PC-9 (cell line): ENCODE data around the gene RAET1E. TPM values are rescaled to one million over a fixed set of nuclear protein-coding genes. Genes with fewer than 3 reads are reported as not detected.

Experiments used
- BruUV-seq: library from RNA; stranded (reverse); fragments of 400-500 nt; replicated peaks from 2 replicates; lab custom pipeline; 2021; lab: Mats Ljungman, UMichigan
- CTCF ChIA-PET: fragments of 300-600 bp; sonication (Branson Sonifier 250); formaldehyde crosslinking; loops from one replicate; lab custom pipeline; 2022; ENCODE audit warnings: antibody characterized with exemption; lab: Charles Lee
- POLR2A ChIA-PET: fragments of 300-600 bp; sonication (Branson Sonifier 250); formaldehyde crosslinking; loops from one replicate; lab custom pipeline; 2022; ENCODE audit warnings: antibody characterized with exemption; ENCODE audit not compliant: unreplicated experiment; lab: Charles Lee
- DNase-seq, 2 experiments: peaks; one replicate each; pipeline versions ENCODE4 v3.0.0 to v3.0.0-alpha.2; 2015 to 2022; ENCODE audit warnings: mixed read lengths in 1 of 2
- H2AFZ ChIP-seq: fragments of 200-600 bp; sonication (generic); 2 replicates; pipeline ENCODE4 v1.8.1; 2017; ENCODE audit warnings: antibody characterized with exemption
- H3F3A ChIP-seq: fragments of 200-600 bp; sonication (generic); 2 replicates; pipeline ENCODE4 v1.8.1; 2017; ENCODE audit warnings: antibody characterized with exemption, mild to moderate bottlenecking, low read depth; ENCODE audit not compliant: insufficient read depth
- H3K27ac ChIP-seq: fragments of 200-600 bp; sonication (generic); 2 replicates; pipeline ENCODE4 v1.6.1; 2016; ENCODE audit warnings: mixed run types
- H3K27me3 ChIP-seq: fragments of 200-600 bp; sonication (generic); 2 replicates; pipeline ENCODE4 v1.6.1; 2016; ENCODE audit warnings: low read depth, mixed run types; ENCODE audit not compliant: insufficient read depth
- H3K36me3 ChIP-seq: fragments of 200-600 bp; sonication (generic); 2 replicates; pipeline ENCODE4 v1.6.1; 2016; ENCODE audit warnings: low read depth, mixed run types
- H3K4me1 ChIP-seq: fragments of 200-600 bp; sonication (generic); replicated peaks from 2 replicates; pipeline ENCODE4 v1.6.1; 2016; ENCODE audit warnings: mixed run types; ENCODE audit not compliant: insufficient read depth
- H3K4me2 ChIP-seq: fragments of 200-600 bp; sonication (generic); 2 replicates; pipeline ENCODE4 v1.6.1; 2017; ENCODE audit warnings: mixed run types
- H3K4me3 ChIP-seq: fragments of 200-600 bp; sonication (generic); 2 replicates; pipeline ENCODE4 v1.6.1; 2016; ENCODE audit warnings: mixed run types
- H3K79me2 ChIP-seq: fragments of 200-600 bp; sonication (generic); 2 replicates; pipeline ENCODE4 v1.6.1; 2017; ENCODE audit warnings: low read depth, mixed run types
- H3K9me2 ChIP-seq: fragments of 200-600 bp; sonication (generic); 2 replicates; pipeline ENCODE4 v1.8.1; 2017; ENCODE audit warnings: mild to moderate bottlenecking; ENCODE audit not compliant: insufficient read depth
- H3K9me3 ChIP-seq: fragments of 200-600 bp; sonication (generic); 2 replicates; pipeline ENCODE4 v1.8.1; 2016; ENCODE audit warnings: low read depth; ENCODE audit not compliant: insufficient read depth
- H4K20me1 ChIP-seq: fragments of 200-600 bp; sonication (generic); 2 replicates; pipeline ENCODE4 v1.8.1; 2017; ENCODE audit not compliant: insufficient read depth
- CTCF ChIP-seq: fragments of 200-600 bp; sonication (generic); conservative IDR thresholded peaks from 2 replicates; pipeline ENCODE4 v1.6.1; 2017; ENCODE audit warnings: mixed run types, antibody characterized with exemption, mild to moderate bottlenecking, moderate library complexity
- EZH2 ChIP-seq: fragments of 200-600 bp; sonication (generic); IDR thresholded peaks from 2 replicates; pipeline ENCODE4 v1.8.0; 2017; ENCODE audit warnings: antibody characterized with exemption, low read depth
- intact Hi-C: fragments of 100-400 bp; cut with micrococcal nuclease; formaldehyde crosslinking; loops from one replicate; pipeline ENCODE4 v1.10.0; 2022; ENCODE audit not compliant: unreplicated experiment
- total RNA-seq: library from RNA; stranded (reverse); gene quantifications from 2 replicates; pipeline ENCODE4 v1.2.3, GENCODE V29; 2021

RAET1E gene
- total RNA-seq, 1 experiment from 2014 or later: 0.20 TPM

- BruUV-seq: no TSS peak
- no peak for DNase-seq
- H3K9me2 ChIP-seq: no peaks in the 10 kb centered on the region
- H4K20me1 ChIP-seq: no peaks in the 10 kb centered on the region
- peaks cover 6% of the 10 kb centered on the region; the same call in 1 of the 2 replicates for H3F3A ChIP-seq
- no peak overlapping the region for H2AFZ ChIP-seq
- H3K27me3 ChIP-seq: no peaks in the 10 kb centered on the region
- peaks cover 3% of the 10 kb centered on the region for H3K4me1 ChIP-seq
- H3K79me2 ChIP-seq: no peaks in the 10 kb centered on the region
- H3K4me3 ChIP-seq: no peak overlapping the region
- ChIA-PET CTCF (no interaction called here), POLR2A (no interaction called here)
- no peak for TF ChIP-seq EZH2
- TF ChIP-seq CTCF: no peak
- no peak overlapping the region for H3K27ac ChIP-seq
- no peaks in the 10 kb centered on the region for H3K9me3 ChIP-seq
- no peaks in the 10 kb centered on the region for H3K36me3 ChIP-seq
- no peak overlapping the region for H3K4me2 ChIP-seq
- intact Hi-C loops: no loop called here
Observed at GRCh38 chr6:149881860-149882259, 16.1 kb downstream of the RAET1E start.

- H3K4me1 ChIP-seq: no peaks in the 10 kb centered on the region
- H3K4me3 ChIP-seq: no peak overlapping the region
- H2AFZ ChIP-seq: no peak overlapping the region
- intact Hi-C loops: no loop called here
- H3K36me3 ChIP-seq: no peaks in the 10 kb centered on the region
- ChIA-PET CTCF (no interaction called here), POLR2A (no interaction called here)
- H3K27ac ChIP-seq: no peak overlapping the region
- no peaks in the 10 kb centered on the region for H4K20me1 ChIP-seq
- no peak overlapping the region for H3K4me2 ChIP-seq
- no peaks in the 10 kb centered on the region for H3K79me2 ChIP-seq
- H3F3A ChIP-seq: 0 out of 2 replicates have a peak, but pooled peaks cover 5% of the 10 kb centered on the region
- no peak for DNase-seq
- H3K27me3 ChIP-seq: no peaks in the 10 kb centered on the region
- no peaks in the 10 kb centered on the region for H3K9me2 ChIP-seq
- TF ChIP-seq EZH2 (no peak), CTCF (no peak)
- BruUV-seq: no TSS peak
- H3K9me3 ChIP-seq: no peaks in the 10 kb centered on the region
Observed at GRCh38 chr6:149881066-149881766, 16.7 kb downstream of the RAET1E start.

GRCh38 chr6:149877659-149878058 is 20.3 kb downstream of the RAET1E start:
- H2AFZ ChIP-seq: no peak overlapping the region

More at GRCh38 chr6:149877659-149878058, 20.3 kb downstream of the RAET1E start:
- DNase-seq: no peak
- no peak for TF ChIP-seq EZH2
- TF ChIP-seq CTCF: no peak
- no TSS peak for BruUV-seq
- intact Hi-C loops: no loop called here
- Histone ChIP-seq H3K4me1 (no peaks in the 10 kb centered on the region), H4K20me1 (no peaks in the 10 kb centered on the region), H3K27ac (no peak overlapping the region), H3K9me3 (no peaks in the 10 kb centered on the region), H3K4me3 (no peak overlapping the region), H3K27me3 (no peaks in the 10 kb centered on the region), H3K36me3 (no peaks in the 10 kb centered on the region), H3K9me2 (no peaks in the 10 kb centered on the region), H3F3A (no peaks in the 10 kb centered on the region), H3K4me2 (no peak overlapping the region), H3K79me2 (no peaks in the 10 kb centered on the region)
- ChIA-PET POLR2A (no interaction called here), CTCF (no interaction called here)
